Urinary bladder (tissue), 4 donors: ENCODE data around the gene CNTLN. TPM values are rescaled to one million over a fixed set of nuclear protein-coding genes. Genes with fewer than 3 reads are reported as not detected.
"Not testable (repeated sequence)": the region's sequence is repeated elsewhere in the genome, so short reads cannot be mapped to it uniquely, and the experiment has no call there.

Experiments
- DNase-seq: peaks from one replicate; pipeline ENCODE4 v3.0.0-alpha.2; 2015; ENCODE audit errors: extremely low spot score
- H3K27ac ChIP-seq: one replicate; pipeline ENCODE4 v1.5.1; 2013; ENCODE audit warnings: low read depth, mild to moderate bottlenecking, moderate library complexity
- H3K36me3 ChIP-seq: one replicate; pipeline ENCODE4 v1.6.1; 2013; ENCODE audit warnings: mild to moderate bottlenecking, moderate library complexity; ENCODE audit not compliant: insufficient read depth
- H3K4me1 ChIP-seq: one replicate; pipeline ENCODE4 v1.6.1; 2013; ENCODE audit warnings: mild to moderate bottlenecking, moderate library complexity; ENCODE audit not compliant: insufficient read depth
- H3K4me3 ChIP-seq: one replicate; pipeline ENCODE4 v1.5.1; 2013; ENCODE audit warnings: low read depth, low read length
- WGBS: extraction: QIAGEN DNeasy Blood & Tissue Kit; methylation state at CpG from one replicate; pipeline ENCODE4 v1.1.7; 2013; 5-methylcytosine and 5-hydroxymethylcytosine counted together
- polyA plus RNA-seq: library from polyadenylated mRNA; stranded (reverse); fragments of 200-250 nt; gene quantifications from one replicate; pipeline ENCODE4 v1.2.3, GENCODE V29; 2013
- total RNA-seq: library from RNA; depleted of rRNA; stranded (reverse); fragments of >200 nt; gene quantifications from one replicate; pipeline ENCODE4 v1.2.3, GENCODE V29; 2014
- donor health status: healthy with polysubstance abuse.
- donor health status: healthy.

The CNTLN gene
- total and polyA plus RNA-seq, 2 donors, result 6.7 to 49.3 TPM

DNA sequence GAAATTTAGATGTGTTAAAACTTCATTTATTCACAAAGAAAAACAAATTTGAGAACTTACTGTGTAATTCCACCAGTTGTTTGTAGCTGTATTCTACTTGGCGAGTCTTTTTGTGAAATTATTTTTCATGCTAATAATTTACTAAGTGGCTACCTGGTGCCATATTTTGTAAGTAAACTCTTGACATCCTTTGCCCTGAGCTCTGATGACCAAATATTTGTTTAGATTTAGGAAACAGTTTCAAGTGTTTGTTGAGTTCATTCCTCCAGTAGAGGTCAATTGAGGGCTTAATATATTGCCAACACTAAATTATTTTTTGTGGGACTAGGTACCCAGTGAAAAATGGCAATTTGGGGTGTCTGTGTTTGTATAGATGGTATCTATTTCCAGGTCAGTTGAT lies 3.7 kb downstream of the CNTLN start:
- Histone ChIP-seq H3K27ac (no peak overlapping the region), H3K4me3 (no peak overlapping the region), H3K4me1 (peaks cover 2% of the 10 kb centered on the region), H3K36me3 (no peaks in the 10 kb centered on the region)
- 98% methylated on average over 1 of the region's 1 CpG for WGBS
- no peak for DNase-seq

DNA sequence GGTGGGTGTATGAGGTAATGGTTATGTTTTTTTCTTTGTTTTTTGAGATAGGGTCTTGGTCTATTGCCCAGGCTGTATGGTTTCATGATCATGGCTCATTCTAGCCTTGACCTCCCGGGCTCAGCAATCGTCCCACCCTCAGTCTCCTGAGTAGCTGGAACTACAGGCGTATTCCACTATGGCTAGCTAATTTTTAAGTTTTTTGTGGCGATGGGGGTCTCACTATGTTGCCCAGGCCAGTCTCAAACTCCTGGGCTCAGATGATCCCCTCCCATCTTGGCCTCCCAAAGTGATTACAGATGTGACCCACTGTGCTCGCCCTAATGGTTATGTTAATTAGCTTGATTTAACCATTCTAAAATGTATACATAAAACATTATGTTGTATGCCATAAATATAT lies 5.6 kb downstream of the CNTLN start:
- DNase-seq, result no peak
- no peak overlapping the region for H3K4me3 ChIP-seq
- 95% methylated on average over 5 of the region's 5 CpGs for WGBS
- no peaks in the 10 kb centered on the region for H3K36me3 ChIP-seq
- H3K27ac ChIP-seq, result no peak overlapping the region
- peaks cover 2% of the 10 kb centered on the region for H3K4me1 ChIP-seq

DNA sequence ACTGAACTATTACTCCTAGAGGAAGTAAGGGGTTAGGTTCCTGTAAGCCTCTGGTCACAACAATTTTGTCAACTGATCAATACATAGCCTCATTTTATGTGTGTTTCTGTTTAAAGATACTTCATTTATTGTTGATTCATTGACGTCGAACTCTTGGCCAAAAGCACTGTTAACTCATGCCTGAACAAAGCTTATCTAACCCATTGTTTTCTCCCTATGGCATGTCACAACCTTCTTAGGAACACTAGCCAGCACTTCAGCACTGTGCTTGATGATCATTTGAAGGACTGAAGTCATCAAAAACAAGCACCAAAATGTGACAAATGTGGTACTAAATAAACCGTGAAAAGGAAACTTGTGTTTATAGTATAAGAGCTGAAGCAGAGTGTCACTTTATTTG lies 13.5 kb downstream of the CNTLN start:
- DNase-seq, result no peak
- Histone ChIP-seq H3K4me1 (no peaks in the 10 kb centered on the region), H3K4me3 (no peak overlapping the region), H3K36me3 (no peaks in the 10 kb centered on the region), H3K27ac (no peak overlapping the region)
- WGBS, result 76% methylated on average over 3 of the region's 3 CpGs

DNA sequence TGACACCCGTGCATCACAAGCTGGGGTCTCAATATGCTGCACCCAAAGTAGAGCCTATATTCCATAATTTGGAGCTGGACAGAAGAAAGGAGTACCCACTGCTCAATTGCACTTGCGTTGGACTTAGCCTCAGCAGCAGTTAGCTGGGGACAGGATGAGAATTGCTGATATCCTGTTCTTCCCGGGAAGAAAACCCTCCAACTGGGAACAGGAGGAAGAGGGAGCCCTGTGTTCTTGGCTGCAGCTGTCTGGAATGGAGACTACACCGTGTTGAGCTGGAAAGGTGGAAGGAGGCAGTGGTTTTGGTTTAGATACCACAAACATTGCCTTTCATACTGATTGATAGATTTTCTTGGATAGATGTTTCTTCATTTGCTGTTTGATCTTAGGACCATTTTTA lies 24.6 kb downstream of the CNTLN start:
- WGBS, result 82% methylated on average over 4 of the region's 4 CpGs

DNA sequence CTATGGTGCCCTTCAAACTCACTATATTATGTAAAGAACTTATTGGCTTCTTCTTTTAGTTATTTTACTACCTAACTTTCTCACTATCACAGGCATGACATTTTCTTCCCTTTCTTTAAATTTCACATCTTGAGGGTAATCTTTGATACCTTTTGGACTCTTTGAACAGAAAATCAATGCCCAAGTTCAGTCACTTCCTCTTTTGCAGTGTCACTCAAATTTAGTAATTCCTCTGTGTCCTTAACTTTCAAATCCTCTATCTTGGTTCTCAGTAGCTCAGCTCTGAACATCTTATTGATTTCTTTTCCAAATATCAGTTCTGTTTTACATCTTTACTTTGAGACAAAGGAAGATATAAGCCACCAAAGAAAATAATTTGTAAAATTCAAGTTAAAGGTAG lies 25.5 kb downstream of the CNTLN start:
- Histone ChIP-seq H3K4me3 (no peak overlapping the region), H3K36me3 (no peaks in the 10 kb centered on the region), H3K27ac (no peak overlapping the region), H3K4me1 (no peaks in the 10 kb centered on the region)
- no peak for DNase-seq

More for the DNA sequence above, 24.6 kb downstream of the CNTLN start:
- no peak overlapping the region for H3K27ac ChIP-seq
- no peaks in the 10 kb centered on the region for H3K36me3 ChIP-seq
- no peak overlapping the region for H3K4me3 ChIP-seq
- DNase-seq, result no peak
- no peaks in the 10 kb centered on the region for H3K4me1 ChIP-seq

DNA sequence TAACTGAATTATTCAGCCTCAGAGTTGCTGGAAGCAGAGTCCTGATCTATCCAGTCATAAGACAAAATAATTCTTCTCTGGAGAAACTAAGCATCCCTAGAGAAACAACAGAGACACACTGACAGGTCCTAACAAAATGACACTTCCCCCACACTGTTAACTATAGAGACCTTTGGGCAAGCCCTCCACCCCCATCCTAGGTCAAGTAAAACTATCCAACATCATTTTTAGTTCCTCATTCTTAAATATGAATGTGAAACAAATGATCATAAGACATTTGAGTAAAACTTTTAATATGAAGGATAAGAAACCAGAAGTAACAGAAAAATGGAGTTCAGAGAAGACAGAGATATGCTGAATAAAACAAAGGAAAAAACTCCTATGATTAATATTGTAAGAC lies 30.9 kb downstream of the CNTLN start:
- Histone ChIP-seq H3K27ac (no peak overlapping the region), H3K4me3 (no peak overlapping the region), H3K36me3 (no peaks in the 10 kb centered on the region), H3K4me1 (no peaks in the 10 kb centered on the region)
- DNase-seq, result no peak

DNA sequence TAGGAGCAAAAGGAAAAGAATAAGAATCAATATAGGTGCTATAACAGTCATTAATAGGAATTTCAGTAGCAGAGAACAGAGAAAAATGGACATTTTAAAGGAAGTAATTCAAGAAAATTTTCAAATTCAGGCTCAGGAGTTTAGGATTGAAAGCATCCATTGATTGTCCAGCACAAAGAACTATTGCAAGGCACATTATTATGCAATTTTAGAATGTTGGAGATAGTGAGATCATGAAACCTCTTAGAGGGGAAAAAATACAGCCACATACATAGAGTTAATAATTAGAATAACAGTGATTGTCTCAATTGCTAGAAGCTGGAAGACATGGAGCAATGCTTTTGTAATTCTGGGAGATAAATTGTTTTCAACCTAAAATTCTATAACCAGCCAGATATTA lies 31.5 kb downstream of the CNTLN start:
- H3K36me3 ChIP-seq, result no peaks in the 10 kb centered on the region
- no peak overlapping the region for H3K27ac ChIP-seq
- no peaks in the 10 kb centered on the region for H3K4me1 ChIP-seq
- no peak for DNase-seq
- no peak overlapping the region for H3K4me3 ChIP-seq

DNA sequence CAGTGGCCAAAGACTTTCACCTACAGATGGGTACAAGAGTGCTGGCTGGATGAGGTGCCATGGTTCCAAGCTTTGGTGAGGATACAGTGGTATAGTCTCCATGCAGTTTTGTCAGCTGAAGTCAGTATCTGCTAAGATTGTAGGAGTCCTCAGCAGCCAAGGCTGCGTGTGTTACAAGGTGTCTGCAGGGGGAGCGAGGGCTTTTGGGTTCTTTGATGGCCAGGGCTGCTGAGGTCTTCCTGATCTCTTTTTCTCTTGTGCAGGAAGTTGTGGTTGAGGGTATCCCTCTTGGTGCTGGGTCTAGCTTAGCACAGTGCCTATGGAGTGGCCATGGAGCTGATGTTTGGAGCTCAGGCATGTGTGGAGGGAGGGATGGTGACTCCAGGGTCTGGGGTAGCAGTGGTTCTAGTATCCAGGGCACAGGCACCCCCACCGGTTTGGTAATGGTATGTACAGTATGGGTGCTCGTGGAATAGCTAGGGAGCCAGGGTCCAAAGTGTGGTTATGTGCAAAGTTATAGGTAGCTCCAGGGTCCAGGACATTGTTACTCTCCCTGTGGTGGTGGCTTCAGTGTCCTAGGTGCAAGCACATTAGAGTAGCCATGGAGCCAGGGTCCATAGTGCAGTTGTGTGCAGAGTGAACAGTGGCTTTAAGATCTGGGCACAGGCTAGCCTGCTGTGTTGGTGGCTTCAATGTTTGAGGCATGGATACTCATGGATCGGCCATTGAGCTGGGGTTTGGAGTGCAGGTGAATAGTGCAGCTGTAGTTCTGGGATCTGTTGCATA lies 36.7 kb downstream of the CNTLN start:
- DNase-seq, result no peak
- Histone ChIP-seq H3K4me3 (no peak overlapping the region), H3K36me3 (no peaks in the 10 kb centered on the region), H3K27ac (no peak overlapping the region), H3K4me1 (no peaks in the 10 kb centered on the region)
- WGBS, result 86% methylated on average over 5 of the region's 5 CpGs

DNA sequence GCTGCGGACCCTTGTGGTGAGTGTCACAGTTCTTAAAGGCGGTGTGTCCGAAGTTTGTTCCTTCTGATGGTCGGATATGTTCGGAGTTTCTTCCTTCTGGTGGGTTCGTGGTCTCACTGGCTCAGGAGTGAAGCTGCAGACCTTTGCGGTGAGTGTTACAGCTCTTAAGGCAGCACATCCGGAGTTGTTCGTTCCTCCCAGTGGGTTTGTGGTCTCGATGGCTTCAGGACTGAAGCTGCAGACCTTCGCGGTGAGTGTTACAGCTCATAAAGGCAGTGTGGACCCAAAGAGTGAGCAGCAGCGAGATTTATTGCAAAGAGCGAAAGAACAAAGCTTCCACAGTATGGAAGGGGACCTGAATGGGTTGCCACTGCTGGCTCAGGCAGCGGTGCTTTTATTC lies 42.7 kb downstream of the CNTLN start:
- not testable (repeated sequence) for H3K27ac ChIP-seq, H3K4me1 ChIP-seq, H3K4me3 ChIP-seq, DNase-seq, H3K36me3 ChIP-seq
- WGBS, result 98% methylated on average over 15 of the region's 15 CpGs

DNA sequence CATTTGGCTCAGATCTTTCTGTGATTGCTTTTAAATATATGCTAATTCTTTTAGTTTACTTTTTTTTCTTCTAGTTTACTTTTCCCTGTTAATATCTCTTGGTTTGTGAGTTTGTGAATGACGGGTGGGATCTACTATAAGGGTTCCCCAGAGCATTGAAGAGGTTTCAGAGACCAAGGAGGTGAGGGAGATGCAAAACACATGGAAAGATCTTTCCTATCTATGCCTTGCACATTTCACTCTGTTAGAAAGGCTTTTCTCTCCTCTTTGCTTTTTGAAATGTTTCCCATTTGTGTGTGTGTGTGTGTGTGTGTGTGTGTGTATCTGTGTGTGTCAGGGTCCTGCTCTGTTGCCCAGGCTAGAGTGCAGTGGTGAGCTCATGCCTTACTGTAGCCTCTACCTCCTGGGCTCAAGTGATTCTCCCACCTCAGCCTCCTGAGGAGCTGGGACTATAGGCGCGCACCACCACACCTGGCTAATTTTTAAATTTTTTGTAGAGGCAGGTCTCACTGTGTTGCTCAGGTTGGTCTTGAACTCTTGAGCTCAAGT lies 50.7 kb downstream of the CNTLN start:
- no peak overlapping the region for H3K27ac ChIP-seq
- DNase-seq, result no peak
- H3K4me1 ChIP-seq, result no peaks in the 10 kb centered on the region
- H3K4me3 ChIP-seq, result no peak overlapping the region
- H3K36me3 ChIP-seq, result no peaks in the 10 kb centered on the region
- 87% methylated on average over 3 of the region's 3 CpGs for WGBS

DNA sequence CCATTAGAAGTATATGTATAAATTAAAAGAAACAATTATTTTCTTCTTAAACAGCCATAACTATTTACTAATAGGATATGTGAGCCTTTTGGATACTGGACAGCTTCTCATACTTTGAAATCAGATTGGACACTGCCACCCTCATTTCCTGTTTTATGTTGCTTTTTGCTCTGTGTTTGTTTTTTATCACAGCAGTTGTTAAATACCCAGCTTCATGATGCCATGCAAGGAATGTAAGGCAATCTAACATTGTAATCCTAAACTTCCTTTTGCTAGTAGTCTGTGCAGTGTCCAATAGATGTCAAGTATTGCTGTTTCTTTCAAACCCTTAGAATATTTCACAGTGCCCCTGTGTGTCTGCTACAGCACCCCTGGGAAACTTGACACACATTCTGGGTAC lies 56.2 kb downstream of the CNTLN start:
- DNase-seq, result no peak
- no peak overlapping the region for H3K4me3 ChIP-seq

DNA sequence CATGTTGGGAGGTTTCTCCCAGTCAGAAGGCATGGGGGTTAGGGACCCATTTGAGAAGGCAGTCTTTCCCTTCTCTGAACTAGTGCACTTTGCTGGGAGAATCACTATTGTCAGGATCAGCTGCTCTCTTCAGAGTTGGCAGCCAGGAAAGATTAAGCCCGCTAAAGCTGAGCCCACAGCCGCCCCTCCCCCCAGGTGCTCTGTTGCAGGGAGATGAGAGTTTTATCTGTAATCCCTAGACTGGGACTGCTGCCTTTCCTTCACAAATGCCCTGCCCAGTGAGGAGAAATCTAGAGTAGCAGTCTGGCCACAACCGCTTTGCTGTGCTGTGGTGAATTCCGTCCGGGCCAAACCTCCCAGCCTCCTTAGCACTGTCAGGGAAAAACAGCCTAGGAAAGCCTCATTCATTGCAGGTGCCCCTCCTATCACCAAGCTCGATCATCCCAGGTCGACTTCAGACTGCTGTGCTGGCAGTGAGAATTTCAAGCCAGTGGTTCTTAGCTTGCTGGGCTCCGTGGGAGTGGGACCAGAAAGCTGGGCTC lies 69.8 kb downstream of the CNTLN start:
- Histone ChIP-seq H3K4me1 (no peaks in the 10 kb centered on the region), H3K36me3 (no peaks in the 10 kb centered on the region), H3K27ac (no peak overlapping the region), H3K4me3 (no peak overlapping the region)
- DNase-seq, result no peak
- 43% methylated on average over 8 of the region's 8 CpGs for WGBS

More for the DNA sequence above, 56.2 kb downstream of the CNTLN start:
- Histone ChIP-seq H3K36me3 (no peaks in the 10 kb centered on the region), H3K4me1 (no peaks in the 10 kb centered on the region), H3K27ac (no peak overlapping the region)

DNA sequence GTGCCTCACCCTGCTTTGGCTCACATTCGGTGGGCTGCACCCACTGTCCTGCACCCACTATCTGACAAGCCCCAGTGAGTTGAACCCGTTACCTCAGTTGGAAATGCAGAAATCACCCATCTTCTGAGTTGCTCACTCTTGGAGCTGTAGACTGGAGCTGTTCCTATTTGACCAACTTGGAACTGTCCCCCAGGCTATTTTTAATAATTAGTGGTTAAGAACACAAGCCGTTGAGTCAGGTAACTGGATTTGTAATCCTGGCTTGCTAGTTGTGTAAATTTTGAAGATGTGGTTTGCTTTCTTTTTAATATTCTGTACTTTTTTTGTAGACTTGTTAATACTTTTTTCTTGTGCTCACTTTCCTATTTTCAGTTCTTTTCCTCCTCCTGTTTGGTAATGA lies 81.2 kb downstream of the CNTLN start:
- H3K36me3 ChIP-seq, result no peaks in the 10 kb centered on the region
- no peak overlapping the region for H3K4me3 ChIP-seq
- 80% methylated on average over 3 of the region's 3 CpGs for WGBS
- DNase-seq, result no peak
- H3K4me1 ChIP-seq, result no peaks in the 10 kb centered on the region
- no peak overlapping the region for H3K27ac ChIP-seq

DNA sequence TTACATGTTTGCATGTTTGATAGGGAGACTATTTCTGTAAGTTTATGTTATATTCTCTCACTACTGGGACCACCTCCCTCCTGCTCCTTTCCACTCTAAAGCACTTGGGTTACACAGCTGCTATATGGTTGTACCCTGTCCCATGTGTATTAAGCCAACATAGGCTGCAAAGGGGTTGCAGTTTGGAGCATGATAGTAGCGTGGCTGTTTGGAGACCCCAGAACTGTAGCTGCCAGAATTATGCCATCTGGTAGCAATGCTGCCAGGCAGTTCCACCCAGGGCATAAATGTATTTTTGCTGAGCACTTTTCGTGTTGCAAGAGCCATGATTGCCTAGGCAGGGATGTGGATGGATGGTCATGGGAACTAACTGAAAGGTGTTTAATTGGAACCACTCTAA lies 81.8 kb downstream of the CNTLN start:
- Histone ChIP-seq H3K4me3 (no peak overlapping the region), H3K27ac (no peak overlapping the region), H3K4me1 (no peaks in the 10 kb centered on the region), H3K36me3 (no peaks in the 10 kb centered on the region)
- DNase-seq, result no peak
- 85% methylated on average over 2 of the region's 2 CpGs for WGBS
